GM21360 (cell line): ENCODE measurements around the gene ANKS1B.

Experiments used
- ATAC-seq: cut with Tn5 transposase; IDR thresholded peaks from one replicate; pipeline ENCODE4 v1.9.1; 2021; ENCODE audit warnings: mild to moderate bottlenecking, moderate library complexity; ENCODE audit not compliant: unreplicated experiment

ANKS1B gene

GRCh38 chr12:99493197-99493596 is 491.5 kb downstream of the ANKS1B start:
- no peak for ATAC-seq

DNA sequence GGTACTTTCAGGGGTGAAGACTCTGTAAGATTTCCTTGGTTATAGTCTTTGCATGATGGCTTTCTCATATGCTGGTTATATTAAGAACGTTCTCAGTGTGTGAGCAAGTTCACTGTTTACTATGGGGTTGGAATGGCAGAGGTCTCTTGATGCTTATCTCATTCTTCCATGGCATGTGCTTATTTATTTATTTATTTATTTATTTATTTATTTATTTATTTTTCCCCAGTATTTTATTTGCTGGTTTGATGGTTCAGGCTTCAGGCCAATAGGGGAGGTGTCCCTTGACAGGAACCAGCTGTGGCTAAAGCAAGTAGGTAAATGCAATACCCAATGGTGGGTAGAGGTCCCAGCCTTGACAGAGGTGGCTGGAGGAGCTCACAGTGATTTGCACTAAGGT is 498.5 kb downstream of the ANKS1B start:
- ATAC-seq: no peak

DNA sequence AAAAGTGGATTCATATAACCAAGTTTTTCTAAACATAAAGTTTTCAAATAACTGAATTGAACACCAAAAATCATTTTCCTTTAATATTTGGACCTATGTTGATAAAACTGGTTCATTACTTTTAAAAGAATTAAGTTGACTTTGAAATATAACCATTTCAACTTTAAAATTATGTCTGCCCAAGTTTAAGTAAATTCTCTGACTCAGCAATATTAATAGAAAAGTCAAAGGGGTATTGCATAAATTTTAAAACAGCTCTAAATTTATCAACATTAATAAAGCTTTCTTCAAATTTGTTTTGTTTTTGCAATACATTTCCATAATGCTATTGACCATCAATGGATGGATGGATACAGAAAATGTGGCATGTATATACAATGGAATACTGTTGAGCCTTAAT is 505.6 kb downstream of the ANKS1B start:
- ATAC-seq: no peak

DNA sequence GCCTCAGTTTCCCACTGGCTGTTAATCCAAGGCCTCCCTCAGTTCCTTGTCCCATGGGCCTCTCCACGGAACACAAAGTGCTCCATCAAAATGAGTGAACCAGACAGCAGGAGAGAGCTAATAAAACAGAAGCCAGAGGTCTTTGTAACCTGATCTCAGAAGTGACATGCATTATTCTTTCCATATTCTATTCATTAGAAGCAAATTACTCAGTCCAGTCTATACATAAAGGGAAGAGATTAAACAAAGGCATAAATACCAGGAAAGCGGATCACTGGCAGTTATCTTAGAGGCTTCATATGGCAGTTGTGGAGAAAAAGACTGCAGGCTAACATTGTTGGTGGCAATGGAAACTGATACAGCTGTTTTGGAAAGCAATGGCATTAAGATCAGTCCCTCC is 507.8 kb downstream of the ANKS1B start:
- ATAC-seq: no peak

DNA sequence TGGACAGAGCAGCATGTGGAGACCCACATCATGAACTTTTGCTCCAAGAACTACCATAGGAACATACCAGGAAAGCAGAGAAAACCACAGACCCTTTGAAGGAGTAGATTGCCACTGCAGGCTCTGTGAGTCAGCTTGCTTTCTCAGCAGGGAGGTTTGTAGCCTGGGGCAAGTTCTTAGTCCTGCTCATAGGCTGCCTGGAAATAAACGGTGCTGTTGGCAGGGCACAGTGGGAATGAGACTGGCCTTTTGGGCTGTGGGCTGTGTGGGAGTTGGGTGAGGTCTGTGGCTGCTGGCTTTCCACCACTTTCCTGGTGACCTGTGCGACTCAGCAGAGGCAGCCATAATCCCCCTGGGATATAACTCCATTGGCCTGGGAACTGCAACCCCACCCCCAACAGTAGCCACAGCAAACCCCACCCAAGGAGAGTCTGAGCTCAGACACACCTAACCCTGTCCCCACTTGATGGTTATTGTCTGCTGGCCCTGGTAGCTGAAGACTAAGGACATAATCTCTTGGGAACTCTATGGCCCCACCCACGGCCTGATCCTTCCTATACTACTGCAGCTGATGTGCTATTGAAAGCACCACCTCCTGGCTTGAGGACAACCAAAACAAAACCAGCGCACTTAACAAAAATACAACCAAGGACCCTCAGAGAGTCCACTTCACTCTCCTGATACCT is 529.2 kb downstream of the ANKS1B start:
- no peak for ATAC-seq

GRCh38 chr12:99454539-99455172 is 530.1 kb downstream of the ANKS1B start:
- ATAC-seq: no peak

DNA sequence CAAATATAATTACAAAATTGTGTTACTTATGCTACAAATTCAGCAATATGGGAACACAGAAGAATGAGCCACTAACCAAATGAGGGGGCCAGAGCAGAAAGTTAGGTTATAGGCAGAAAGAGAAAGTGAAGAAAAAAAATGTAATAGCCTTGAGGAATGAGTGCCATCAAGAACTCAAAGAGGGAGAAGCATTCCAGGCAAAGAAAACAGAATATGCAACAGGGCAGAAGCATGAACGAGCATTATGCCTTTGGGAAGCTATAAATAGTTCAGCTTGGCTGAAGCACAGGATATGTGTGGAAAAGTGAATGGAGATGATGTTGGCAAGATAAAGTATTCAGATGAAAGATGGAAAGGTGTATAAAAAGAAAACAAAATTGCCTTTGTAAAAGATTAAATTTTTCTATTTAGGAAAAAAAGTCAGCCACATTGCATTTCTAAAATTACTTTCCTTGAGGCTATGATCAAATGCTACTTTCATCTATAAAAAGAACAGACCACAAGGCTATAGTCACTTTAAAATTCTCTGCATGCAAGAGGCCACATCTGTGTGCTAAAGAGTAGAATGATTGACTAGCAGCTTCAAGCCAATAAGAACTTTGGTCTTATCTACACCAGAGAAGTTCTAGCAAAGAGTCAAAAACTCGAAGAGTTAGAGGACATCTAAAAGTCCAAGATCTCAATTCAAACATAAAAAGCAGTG is 530.7 kb downstream of the ANKS1B start:
- ATAC-seq: no peak

- ATAC-seq: no peak
Observed at GRCh38 chr12:99450036-99450630, 534.6 kb downstream of the ANKS1B start.

- no peak for ATAC-seq
Observed at GRCh38 chr12:99444859-99445316, 539.8 kb downstream of the ANKS1B start.

GRCh38 chr12:99442758-99443157 is 542.0 kb downstream of the ANKS1B start:
- ATAC-seq: no peak

DNA sequence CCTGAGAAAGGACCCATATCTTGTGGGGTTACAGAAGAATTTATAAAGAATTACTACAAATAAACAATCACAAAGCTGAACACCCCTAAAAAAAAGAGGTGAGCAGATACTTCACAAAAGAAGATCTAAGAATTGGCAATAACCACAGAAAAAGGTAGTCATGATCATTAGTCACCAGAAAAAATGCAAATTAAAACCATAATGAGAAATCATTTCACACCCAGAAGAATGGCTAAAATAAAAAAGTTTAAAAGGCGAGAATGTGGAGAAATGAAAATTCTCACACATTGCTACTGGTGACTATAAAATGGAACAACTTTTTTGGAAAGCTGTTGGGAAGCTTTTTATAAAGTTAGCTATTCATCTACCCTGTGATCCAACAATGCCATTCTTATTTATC is 545.3 kb downstream of the ANKS1B start:
- no peak for ATAC-seq

DNA sequence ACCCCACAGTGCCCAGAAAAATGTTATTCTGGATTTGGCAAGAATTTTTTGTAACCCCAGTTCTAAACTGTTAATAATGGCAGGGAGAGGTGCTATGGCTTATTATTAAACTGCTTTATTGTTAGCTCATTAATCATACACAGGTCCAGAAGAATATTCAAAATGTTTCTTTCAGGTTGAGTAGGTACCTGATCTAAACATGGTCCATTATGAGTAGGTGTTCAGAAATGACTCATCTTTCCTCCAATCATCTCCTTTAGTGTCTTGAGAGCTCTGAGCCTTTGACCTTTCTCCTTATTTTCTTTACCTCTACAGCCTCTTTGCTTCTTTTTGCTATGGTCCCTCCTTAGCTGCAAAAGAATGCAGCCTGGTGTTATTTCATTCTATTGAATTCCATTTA is 548.2 kb downstream of the ANKS1B start:
- peak; percentile 98 for ATAC-seq

DNA sequence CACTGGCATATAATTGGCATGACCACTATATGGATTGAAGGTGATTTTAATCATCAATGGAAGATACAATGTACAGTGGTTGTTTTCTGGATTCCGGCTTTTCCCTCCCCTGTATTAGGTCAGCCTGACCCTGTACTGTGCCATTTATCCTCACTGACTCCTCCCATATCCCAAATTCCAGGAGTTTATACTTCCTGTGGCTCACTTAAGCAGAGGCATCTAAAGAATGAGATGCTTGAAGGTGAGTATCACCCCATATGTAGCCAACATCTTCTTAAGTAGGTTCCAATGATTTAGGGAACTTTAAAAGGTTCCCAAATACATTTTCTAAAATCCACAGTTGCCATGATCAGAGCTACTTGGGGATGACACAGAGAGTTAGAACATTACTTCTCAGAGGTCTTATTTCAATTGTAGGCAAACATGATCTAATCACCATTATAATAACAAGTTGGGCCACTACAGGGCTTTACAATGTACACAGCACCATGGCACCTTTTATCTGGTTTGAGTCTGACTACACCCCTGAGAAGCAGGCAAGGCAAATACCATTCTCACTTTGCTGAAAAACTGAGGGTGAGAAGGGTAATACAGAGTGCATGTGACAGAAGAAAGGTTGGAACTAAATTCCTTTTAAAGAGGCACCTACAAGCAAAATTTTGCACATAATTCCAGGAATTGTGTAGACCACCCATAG is 549.5 kb downstream of the ANKS1B start:
- no peak for ATAC-seq

DNA sequence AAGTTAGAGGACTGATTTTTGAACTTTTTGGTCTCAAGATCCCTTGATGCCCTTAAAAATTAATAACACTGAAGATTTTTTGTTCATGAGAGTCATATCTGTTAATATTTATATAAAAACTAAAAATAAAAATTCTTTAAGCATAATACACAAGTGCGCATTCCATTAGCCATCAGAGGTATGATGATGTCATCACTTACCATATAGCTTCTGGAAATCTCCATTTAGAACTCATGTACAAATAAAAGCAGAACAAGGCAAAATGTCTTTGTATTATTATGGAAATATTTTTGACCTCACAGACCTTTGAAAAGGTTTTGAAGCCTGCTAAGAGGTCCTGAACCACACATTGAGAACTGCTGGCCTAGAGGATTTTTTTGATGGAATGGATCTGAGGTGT is 551.6 kb downstream of the ANKS1B start:
- ATAC-seq: no peak

- ATAC-seq: no peak
Observed at GRCh38 chr12:99431203-99431602, 553.5 kb downstream of the ANKS1B start.

- ATAC-seq: no peak
Observed at GRCh38 chr12:99427104-99427503, 557.6 kb downstream of the ANKS1B start.

DNA sequence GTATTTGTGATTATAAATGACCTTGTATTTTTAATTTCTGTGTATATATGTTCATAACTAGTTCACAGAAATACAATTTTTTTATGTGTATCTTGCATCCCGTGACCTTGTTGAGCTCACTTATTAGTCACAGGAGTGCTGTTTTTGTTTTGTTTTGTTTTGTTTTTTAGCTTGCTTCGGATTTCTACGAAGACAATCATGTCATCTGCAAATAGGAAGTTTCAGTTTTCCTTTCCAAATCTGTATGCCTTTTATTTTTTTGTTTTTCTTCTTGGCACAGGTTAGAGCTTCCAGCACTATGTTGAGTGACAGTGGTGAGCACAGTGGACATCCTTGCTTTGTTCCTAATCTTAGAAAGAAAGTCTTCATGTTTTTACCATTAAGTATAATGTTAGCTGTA is 566.4 kb downstream of the ANKS1B start:
- ATAC-seq: no peak

DNA sequence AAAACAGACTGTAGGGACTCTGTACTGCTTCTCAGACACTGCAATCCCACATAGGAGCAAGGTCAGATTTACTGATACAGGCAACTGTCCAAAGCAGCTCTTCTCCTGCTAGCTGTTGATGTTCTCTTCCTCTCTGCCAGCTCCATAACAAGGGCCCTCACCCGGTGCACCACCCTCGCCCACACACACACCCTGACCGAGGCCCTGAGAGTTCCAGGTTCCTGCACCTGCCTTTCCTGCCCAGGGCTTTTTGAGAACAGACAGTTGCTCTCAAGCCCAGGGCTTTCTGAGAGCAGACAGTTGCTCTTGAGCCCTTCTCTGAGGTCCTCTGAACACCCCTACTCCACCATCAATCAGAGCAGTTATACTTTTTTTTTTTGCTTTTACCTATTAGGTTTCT is 571.0 kb downstream of the ANKS1B start:
- no peak for ATAC-seq

DNA sequence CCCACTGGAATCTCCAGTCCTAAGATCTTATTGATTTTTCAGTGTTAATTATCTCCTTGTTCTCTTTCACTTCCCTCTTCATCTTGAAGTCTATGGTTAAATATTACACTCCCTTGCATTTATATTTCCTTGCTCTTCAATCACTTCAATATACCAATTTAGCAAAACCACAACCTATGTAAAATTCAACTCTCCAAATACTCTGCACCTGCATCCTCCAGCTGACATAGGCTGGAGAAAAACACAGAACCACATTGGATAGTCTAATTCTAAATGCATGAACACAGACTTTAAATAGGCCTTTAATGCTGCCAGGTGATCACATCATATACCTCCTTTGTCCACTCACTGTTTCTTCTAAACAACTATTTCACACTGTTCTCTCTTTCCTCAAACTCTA is 591.0 kb downstream of the ANKS1B start:
- no peak for ATAC-seq

DNA sequence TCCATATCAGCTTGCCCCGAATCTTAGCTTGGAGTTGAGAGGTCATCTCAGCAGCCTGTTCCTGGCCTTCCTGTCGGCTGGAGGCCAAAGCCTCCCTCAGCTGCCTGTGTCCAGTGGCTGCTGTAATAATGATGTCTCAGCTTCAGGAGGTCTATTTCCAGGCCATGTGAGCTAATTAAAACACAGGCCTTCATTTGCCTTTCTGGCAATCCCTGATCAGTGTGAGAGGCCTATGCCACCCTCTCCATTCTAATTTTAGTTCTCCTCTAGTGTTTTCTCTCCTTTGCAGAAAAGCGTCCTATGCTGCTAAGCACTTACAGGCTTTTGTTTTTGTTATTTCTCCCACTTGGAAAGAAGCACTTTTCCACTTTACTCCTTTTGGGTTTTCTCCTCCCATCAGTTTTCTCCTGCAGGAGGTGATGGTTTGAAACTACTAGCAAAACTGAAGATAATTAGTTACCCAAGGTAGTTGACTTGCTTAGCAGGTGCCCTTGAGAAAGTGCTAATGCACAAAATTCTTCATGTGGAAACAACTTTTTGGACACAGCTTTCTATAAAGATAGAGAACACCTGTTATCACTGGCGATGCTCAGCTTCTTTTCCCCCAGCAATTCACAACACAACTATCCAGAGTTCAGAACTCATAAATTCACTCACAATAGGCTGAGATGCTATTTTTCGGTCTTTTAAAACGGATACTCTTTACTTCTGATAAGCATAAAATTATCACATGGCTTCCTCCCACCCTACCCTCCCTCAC is 592.5 kb downstream of the ANKS1B start:
- no peak for ATAC-seq
